ENCODE data around the gene ALOX5AP. TPM values are rescaled to one million over a fixed set of nuclear protein-coding genes. Genes with fewer than 3 reads are reported as not detected.

The ALOX5AP gene
- total RNA-seq, 1 experiment from 2014 or later = not detected

GRCh38 chr13:30757026-30757742 is 21.8 kb downstream of the ALOX5AP start:
- Histone ChIP-seq H3K27ac (ENCODE audit: low read depth, low read length, poor library complexity, severe bottlenecking) (no peak overlapping the region), H3K4me1 (ENCODE audit: insufficient read depth, low read length, poor library complexity, severe bottlenecking) (no peaks in the 10 kb centered on the region), H3K27me3 (replicated peaks; ENCODE audit: insufficient read depth, low read depth, low read length, poor library complexity) (no peaks in the 10 kb centered on the region), H3K4me3 (ENCODE audit: low read depth, low read length, poor library complexity, severe bottlenecking) (no peak overlapping the region), H3K36me3 (ENCODE audit: insufficient read depth, low read length, poor library complexity, severe bottlenecking) (no peaks in the 10 kb centered on the region), H3K9me3 (ENCODE audit: low read depth, low read length, poor library complexity, severe bottlenecking) (no peaks in the 10 kb centered on the region)
- no peak for TF ChIP-seq EZH2 (IDR thresholded peaks at IDR 0.05; ENCODE audit: borderline replicate concordance, low read depth, low read length, poor library complexity, severe bottlenecking)
- no peak for TF ChIP-seq CTCF (conservative IDR thresholded peaks at IDR 0.05; ENCODE audit: low read depth, low read length)
- intact Hi-C loops (cut with micrococcal nuclease; ENCODE audit: unreplicated experiment) = no loop called here
- CTCF ChIA-PET = no interaction called here
- no TSS peak for BruUV-seq (replicated peaks)
- POLR2A ChIA-PET (ENCODE audit: low non-redundant PET) = no interaction called here
- no peak for DNase-seq (ENCODE audit: low spot score)

GRCh38 chr13:30759748-30760147 is 24.4 kb downstream of the ALOX5AP start:
- H3K4me1 ChIP-seq (ENCODE audit: insufficient read depth, low read length, poor library complexity, severe bottlenecking) = no peaks in the 10 kb centered on the region
- H3K36me3 ChIP-seq (ENCODE audit: insufficient read depth, low read length, poor library complexity, severe bottlenecking) = no peaks in the 10 kb centered on the region
- no peaks in the 10 kb centered on the region for H3K9me3 ChIP-seq (ENCODE audit: low read depth, low read length, poor library complexity, severe bottlenecking)
- TF ChIP-seq CTCF (conservative IDR thresholded peaks at IDR 0.05; ENCODE audit: low read depth, low read length) = no peak
- no peak for TF ChIP-seq EZH2 (IDR thresholded peaks at IDR 0.05; ENCODE audit: borderline replicate concordance, low read depth, low read length, poor library complexity, severe bottlenecking)
- intact Hi-C loops (cut with micrococcal nuclease; ENCODE audit: unreplicated experiment) = no loop called here
- no peak overlapping the region for H3K4me3 ChIP-seq (ENCODE audit: low read depth, low read length, poor library complexity, severe bottlenecking)
- H3K27ac ChIP-seq (ENCODE audit: low read depth, low read length, poor library complexity, severe bottlenecking) = no peak overlapping the region
- ChIA-PET CTCF (no interaction called here), POLR2A (ENCODE audit: low non-redundant PET) (no interaction called here)
- DNase-seq (ENCODE audit: low spot score) = no peak
- BruUV-seq (replicated peaks) = no TSS peak
- H3K27me3 ChIP-seq (replicated peaks; ENCODE audit: insufficient read depth, low read depth, low read length, poor library complexity) = no peaks in the 10 kb centered on the region

GRCh38 chr13:30762643-30763042 is 27.3 kb downstream of the ALOX5AP start:
- CTCF ChIA-PET = no interaction called here
- H3K4me3 ChIP-seq (ENCODE audit: low read depth, low read length, poor library complexity, severe bottlenecking) = no peak overlapping the region
- intact Hi-C loops (cut with micrococcal nuclease; ENCODE audit: unreplicated experiment) = no loop called here
- peaks cover 3% of the 10 kb centered on the region for H3K4me1 ChIP-seq (ENCODE audit: insufficient read depth, low read length, poor library complexity, severe bottlenecking)
- BruUV-seq (replicated peaks) = no TSS peak
- TF ChIP-seq EZH2 (IDR thresholded peaks at IDR 0.05; ENCODE audit: borderline replicate concordance, low read depth, low read length, poor library complexity, severe bottlenecking) (no peak), CTCF (conservative IDR thresholded peaks at IDR 0.05; ENCODE audit: low read depth, low read length) (no peak)
- POLR2A ChIA-PET (ENCODE audit: low non-redundant PET) = no interaction called here
- H3K9me3 ChIP-seq (ENCODE audit: low read depth, low read length, poor library complexity, severe bottlenecking) = no peaks in the 10 kb centered on the region
- H3K27ac ChIP-seq (ENCODE audit: low read depth, low read length, poor library complexity, severe bottlenecking) = no peak overlapping the region
- H3K27me3 ChIP-seq (replicated peaks; ENCODE audit: insufficient read depth, low read depth, low read length, poor library complexity) = no peaks in the 10 kb centered on the region
- H3K36me3 ChIP-seq (ENCODE audit: insufficient read depth, low read length, poor library complexity, severe bottlenecking) = no peaks in the 10 kb centered on the region
- DNase-seq (ENCODE audit: low spot score) = no peak
